ENCODE measurements around the gene CYTH3.

- TF ChIP-seq TAF1 (IDR thresholded peaks at IDR 0.05; ENCODE audit: low read depth, low read length) (peak; percentile 36; the same call in 1 of the 2 replicates), POLR2AphosphoS5 (IDR thresholded peaks at IDR 0.05; ENCODE audit: low read depth, low read length) (no peak), POLR2A (IDR thresholded peaks at IDR 0.05; ENCODE audit: control extremely low read depth in 1 of 2, low read depth in 2 of 2, low read length in 2 of 2) (no peak), RBBP5 (IDR thresholded peaks at IDR 0.05; ENCODE audit: borderline replicate concordance, low read depth, low read length) (no peak), TEAD4 (IDR thresholded peaks at IDR 0.05; ENCODE audit: low read depth, low read length) (0 out of 2 replicates have a peak, but pooled peaks have one; percentile 2), RAD21 (IDR thresholded peaks at IDR 0.05 in 1 of 2, conservative IDR thresholded peaks at IDR 0.05 in 1 of 2; ENCODE audit: low read depth in 2 of 2, low read length in 2 of 2) (no peak), JUND (IDR thresholded peaks at IDR 0.05; ENCODE audit: low read length) (no peak), CBX5 (IDR thresholded peaks at IDR 0.05; ENCODE audit: low read depth, low read length) (no peak), EZH2 (IDR thresholded peaks at IDR 0.05; ENCODE audit: low read depth, low read length, severe bottlenecking) (no peak), RXRA (IDR thresholded peaks at IDR 0.05; ENCODE audit: insufficient read depth, low read depth, low read length) (no peak), NRF1 (IDR thresholded peaks at IDR 0.05; ENCODE audit: low read depth, low read length) (no peak), CEBPB (IDR thresholded peaks at IDR 0.05; ENCODE audit: low read depth, low read length) (no peak)
- TF ChIP-seq, protein P1, sequence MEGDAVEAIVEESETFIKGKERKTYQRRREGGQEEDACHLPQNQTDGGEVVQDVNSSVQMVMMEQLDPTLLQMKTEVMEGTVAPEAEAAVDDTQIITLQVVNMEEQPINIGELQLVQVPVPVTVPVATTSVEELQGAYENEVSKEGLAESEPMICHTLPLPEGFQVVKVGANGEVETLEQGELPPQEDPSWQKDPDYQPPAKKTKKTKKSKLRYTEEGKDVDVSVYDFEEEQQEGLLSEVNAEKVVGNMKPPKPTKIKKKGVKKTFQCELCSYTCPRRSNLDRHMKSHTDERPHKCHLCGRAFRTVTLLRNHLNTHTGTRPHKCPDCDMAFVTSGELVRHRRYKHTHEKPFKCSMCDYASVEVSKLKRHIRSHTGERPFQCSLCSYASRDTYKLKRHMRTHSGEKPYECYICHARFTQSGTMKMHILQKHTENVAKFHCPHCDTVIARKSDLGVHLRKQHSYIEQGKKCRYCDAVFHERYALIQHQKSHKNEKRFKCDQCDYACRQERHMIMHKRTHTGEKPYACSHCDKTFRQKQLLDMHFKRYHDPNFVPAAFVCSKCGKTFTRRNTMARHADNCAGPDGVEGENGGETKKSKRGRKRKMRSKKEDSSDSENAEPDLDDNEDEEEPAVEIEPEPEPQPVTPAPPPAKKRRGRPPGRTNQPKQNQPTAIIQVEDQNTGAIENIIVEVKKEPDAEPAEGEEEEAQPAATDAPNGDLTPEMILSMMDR (IDR thresholded peaks at IDR 0.05; ENCODE audit: control extremely low read depth in 1 of 3, insufficient read depth in 1 of 3, low read depth in 1 of 3, low read length in 3 of 3) = no peak
Measured at GRCh38 chr7:6198689-6199595, 73.5 kb downstream of the CYTH3 start.

All from H1 (cell line).